Measurements from ENCODE around the gene SPEG. TPM values are rescaled to one million over a fixed set of nuclear protein-coding genes. Genes with fewer than 3 reads are reported as not detected.

The SPEG gene
- total and polyA plus RNA-seq, 2 experiments from 2014 or later = 12.6 to 32.4 TPM

- no peak for DNase-seq (ENCODE audit: low spot score)
- H3K9me2 ChIP-seq (ENCODE audit: insufficient read depth) = no peaks in the 10 kb centered on the region
- peaks cover 14% of the 10 kb centered on the region; the same call in 1 of the 2 replicates for H3F3A ChIP-seq (replicated peaks; ENCODE audit: low read depth)
- H3K4me3 Mint-ChIP-seq = no peak overlapping the region
- peaks cover 29% of the 10 kb centered on the region for H3K36me3 Mint-ChIP-seq (ENCODE audit: low read depth)
- H3K4me3 ChIP-seq = no peak overlapping the region
- ATAC-seq = no peak
- H3K79me2 ChIP-seq (replicated peaks; ENCODE audit: insufficient read depth) = peaks cover 6% of the 10 kb centered on the region
- H3K27ac Mint-ChIP-seq = no peak overlapping the region
- H3K4me2 ChIP-seq = no peak overlapping the region
- H2AFZ ChIP-seq = no peak overlapping the region
- H3K27me3 Mint-ChIP-seq (ENCODE audit: insufficient read depth, low read depth, poor library complexity) = peaks cover 29% of the 10 kb centered on the region
- peaks cover 9% of the 10 kb centered on the region for H3K36me3 ChIP-seq (ENCODE audit: insufficient read depth)
- H3K4me1 ChIP-seq (ENCODE audit: insufficient read depth) = peaks cover 20% of the 10 kb centered on the region; the same call in 1 of the 2 replicates
- no peaks in the 10 kb centered on the region; the same call in 2 of the 3 replicates for H3K9me3 Mint-ChIP-seq
- no peak overlapping the region for H3K27ac ChIP-seq (ENCODE audit: low read depth)
- peaks cover 31% of the 10 kb centered on the region for H3K4me1 Mint-ChIP-seq
- H4K20me1 ChIP-seq (replicated peaks; ENCODE audit: insufficient read depth) = peaks cover 10% of the 10 kb centered on the region
- no peaks in the 10 kb centered on the region for H3K27me3 ChIP-seq (ENCODE audit: insufficient read depth)
- TF ChIP-seq NANOG (IDR thresholded peaks at IDR 0.05; ENCODE audit: borderline replicate concordance) (no peak), ZNF462 (CRISPR knock-in tag; IDR thresholded peaks at IDR 0.05) (no peak), ETS1 (IDR thresholded peaks at IDR 0.05) (no peak), STAT1 (IDR thresholded peaks at IDR 0.05; ENCODE audit: unreplicated experiment) (no peak)
Observed at GRCh38 chr2:219536425-219536824, 101.8 kb downstream of the SPEG start.

GRCh38 chr2:219536967-219537366 lies 102.3 kb downstream of the SPEG start:
- no peaks in the 10 kb centered on the region for H3K9me2 ChIP-seq (ENCODE audit: insufficient read depth)
- no peak overlapping the region for H3K4me3 Mint-ChIP-seq
- H4K20me1 ChIP-seq (replicated peaks; ENCODE audit: insufficient read depth) = peaks cover 11% of the 10 kb centered on the region
- no peak overlapping the region for H3K4me3 ChIP-seq
- peaks cover 14% of the 10 kb centered on the region; the same call in 1 of the 2 replicates for H3F3A ChIP-seq (replicated peaks; ENCODE audit: low read depth)
- H3K4me2 ChIP-seq = peak overlapping the region; percentile 69; the same call in 1 of the 2 replicates
- peaks cover 30% of the 10 kb centered on the region for H3K27me3 Mint-ChIP-seq (ENCODE audit: insufficient read depth, low read depth, poor library complexity)
- H3K27ac Mint-ChIP-seq = no peak overlapping the region
- no peak overlapping the region for H3K27ac ChIP-seq (ENCODE audit: low read depth)
- H3K79me2 ChIP-seq (replicated peaks; ENCODE audit: insufficient read depth) = peaks cover 6% of the 10 kb centered on the region
- H3K4me1 ChIP-seq (ENCODE audit: insufficient read depth) = peaks cover 21% of the 10 kb centered on the region
- no peak for DNase-seq (ENCODE audit: low spot score)
- peaks cover 9% of the 10 kb centered on the region for H3K36me3 ChIP-seq (ENCODE audit: insufficient read depth)
- peak; percentile 28 for TF ChIP-seq POLR2AphosphoS5 (IDR thresholded peaks at IDR 0.05; ENCODE audit: low read depth)
- TF ChIP-seq NANOG (IDR thresholded peaks at IDR 0.05; ENCODE audit: borderline replicate concordance) = no peak
- H2AFZ ChIP-seq = no peak overlapping the region
- H3K36me3 Mint-ChIP-seq (ENCODE audit: low read depth) = peaks cover 30% of the 10 kb centered on the region
- H3K27me3 ChIP-seq (ENCODE audit: insufficient read depth) = no peaks in the 10 kb centered on the region
- no peak for ATAC-seq
- no peaks in the 10 kb centered on the region; the same call in 2 of the 3 replicates for H3K9me3 Mint-ChIP-seq
- H3K4me1 Mint-ChIP-seq = peaks cover 31% of the 10 kb centered on the region

Measured in GM23338 (cell line).